GM19397 (cell line): Measurements from ENCODE around the gene CEACAM8.
"Not testable (repeated sequence)": the region's sequence is repeated elsewhere in the genome, so short reads cannot be mapped to it uniquely, and the experiment has no call there.

Source experiments
- ATAC-seq: cut with Tn5 transposase; IDR thresholded peaks from one replicate; pipeline ENCODE4 v1.9.1; 2021; ENCODE audit warnings: mild to moderate bottlenecking, moderate library complexity; ENCODE audit not compliant: unreplicated experiment

The CEACAM8 gene

GRCh38 chr19:42546831-42547500, 47.8 kb downstream of the CEACAM8 start:
- no peak for ATAC-seq

- ATAC-seq: no peak
Measured at GRCh38 chr19:42544146-42544545, 50.6 kb downstream of the CEACAM8 start.

GRCh38 chr19:42542791-42543190, 51.9 kb downstream of the CEACAM8 start:
- ATAC-seq: no peak

GRCh38 chr19:42540071-42540553, 54.6 kb downstream of the CEACAM8 start:
- ATAC-seq: no peak

- ATAC-seq: no peak
Measured at GRCh38 chr19:42538841-42539709, 55.6 kb downstream of the CEACAM8 start.

GRCh38 chr19:42535276-42535675, 59.4 kb downstream of the CEACAM8 start:
- ATAC-seq: not testable (repeated sequence)

GRCh38 chr19:42534391-42534790, 60.3 kb downstream of the CEACAM8 start:
- ATAC-seq: no peak

GRCh38 chr19:42532891-42533290, 61.8 kb downstream of the CEACAM8 start:
- ATAC-seq: no peak

- no peak for ATAC-seq
Measured at GRCh38 chr19:42531313-42531712, 63.4 kb downstream of the CEACAM8 start.
